Fibroblast of the aortic adventitia (primary cell): ENCODE measurements around the gene ZFAND4. TPM values are rescaled to one million over a fixed set of nuclear protein-coding genes. Genes with fewer than 3 reads are reported as not detected.
"Not testable (repeated sequence)": the region's sequence is repeated elsewhere in the genome, so short reads cannot be mapped to it uniquely, and the experiment has no call there.

Experiments
- DNase-seq: peaks from one replicate; pipeline ENCODE4 v3.0.0-alpha.2; 2010; ENCODE audit warnings: low read depth
- H3K4me3 ChIP-seq: 2 replicates; pipeline ENCODE4 v1.5.1; 2011; ENCODE audit warnings: low read depth, mild to moderate bottlenecking, control low read depth, low read length, moderate library complexity
- CTCF ChIP-seq: IDR thresholded peaks from 2 replicates; pipeline ENCODE4 v1.5.1; 2011; ENCODE audit warnings: mild to moderate bottlenecking, low read length, control low read depth, inconsistent platforms; ENCODE audit not compliant: insufficient read depth
- total RNA-seq: library from RNA; depleted of rRNA; stranded (reverse); fragments of >200 nt; gene quantifications from 2 replicates; pipeline ENCODE4 v1.2.3, GENCODE V29; 2012; ENCODE audit warnings: low replicate concordance

The ZFAND4 gene
- total RNA-seq, 1 donor: 9.1 TPM

- TF ChIP-seq CTCF: no peak
- H3K4me3 ChIP-seq: no peak overlapping the region
- DNase-seq: no peak
These were observed 94.1 kb downstream of the ZFAND4 start for GRCh38 chr10:45578384-45578971.

GRCh38 chr10:45575966-45576597 lies 96.5 kb downstream of the ZFAND4 start:
- no peak for TF ChIP-seq CTCF
- H3K4me3 ChIP-seq: no peak overlapping the region
- no peak for DNase-seq

- DNase-seq: not testable (repeated sequence)
These were observed 97.4 kb downstream of the ZFAND4 start for GRCh38 chr10:45575032-45575761.

GRCh38 chr10:45569471-45569870 lies 103.1 kb downstream of the ZFAND4 start:
- DNase-seq: no peak
- no peak overlapping the region for H3K4me3 ChIP-seq
- no peak for TF ChIP-seq CTCF

More at GRCh38 chr10:45575032-45575761, 97.4 kb downstream of the ZFAND4 start:
- H3K4me3 ChIP-seq: not testable (repeated sequence)

- no peak for TF ChIP-seq CTCF
- DNase-seq: no peak
- no peak overlapping the region for H3K4me3 ChIP-seq
These were observed 106.2 kb downstream of the ZFAND4 start for GRCh38 chr10:45566415-45566814.

Other genes starting within 250 kb of the ZFAND4 start
- 26.7 and 170 TPM in 2 replicates for gene WASHC2C, start 54.5 kb upstream of the ZFAND4 start, total RNA-seq
- gene AGAP4, start 174.7 kb upstream of the ZFAND4 start, total RNA-seq: 2.9 and 3.5 TPM in 2 replicates